Motor neuron (in vitro differentiated cells): ENCODE measurements around the gene GPHN. TPM values are rescaled to one million over a fixed set of nuclear protein-coding genes. Genes with fewer than 3 reads are reported as not detected.
A peak's percentile ranks its signal among the peaks of the same experiment; 100 is the strongest.
"Not testable (repeated sequence)": the region's sequence is repeated elsewhere in the genome, so short reads cannot be mapped to it uniquely, and the experiment has no call there.

ENCODE experiments used
- ATAC-seq, 8 experiments: fragments of 200-7000 bp; cut with Tn5 transposase; replicated peaks in 6 of 8; 2 replicates each; pipeline ENCODE4 v1.8.0; 2021; ENCODE audit warnings: mild to moderate bottlenecking in 8 of 8, moderate library complexity in 8 of 8
- H3K27ac ChIP-seq, 2 donors: fragments of 250-450 bp; sonication (Bioruptor Pico); 2 replicates each; pipeline ENCODE4 v1.9.0; 2021; ENCODE audit warnings: antibody characterized with exemption in 2 of 2, mild to moderate bottlenecking in 2 of 2, moderate library complexity in 1 of 2
- H3K4me1 ChIP-seq, 2 donors: fragments of 250-450 bp; sonication (Bioruptor Pico); replicated peaks in 1 of 2; 2 replicates each; pipeline ENCODE4 v1.6.1; 2021; ENCODE audit warnings: antibody characterized with exemption in 2 of 2, mild to moderate bottlenecking in 2 of 2, moderate library complexity in 1 of 2
- H3K4me3 ChIP-seq, 5 donors: fragments of 250-450 bp; sonication (Bioruptor Pico); 2 replicates each; pipeline ENCODE4 v1.9.0; 2021; ENCODE audit warnings: antibody characterized with exemption in 5 of 5, mild to moderate bottlenecking in 5 of 5, moderate library complexity in 4 of 5
- WGBS, 10 experiments: fragments of 450-650 bp; shearing (Covaris generic); methylation state at CpG; one replicate each; pipeline ENCODE4 v1.0.0; 2022; 5-methylcytosine and 5-hydroxymethylcytosine counted together
- in situ Hi-C, 9 experiments: fragments of 400-800 bp; cut with MboI; loops; one replicate each; pipeline ENCODE4 v1.15.0; 2021; ENCODE audit warnings: low sequenced_read_pairs in 9 of 9, low pct_unique_long_range_greater_than_20kb in 2 of 9; ENCODE audit not compliant: unreplicated experiment in 9 of 9
- total RNA-seq, 8 experiments: library from RNA; unstranded; fragments of 300-600 nt; gene quantifications; 2 replicates each; pipeline versions ENCODE4 v1.2.3 to v1.2.4, GENCODE V29; 2022

Gene GPHN
- total RNA-seq, 8 experiments from 2014 or later: 15.9 to 77.5 (median 55.0) TPM

DNA sequence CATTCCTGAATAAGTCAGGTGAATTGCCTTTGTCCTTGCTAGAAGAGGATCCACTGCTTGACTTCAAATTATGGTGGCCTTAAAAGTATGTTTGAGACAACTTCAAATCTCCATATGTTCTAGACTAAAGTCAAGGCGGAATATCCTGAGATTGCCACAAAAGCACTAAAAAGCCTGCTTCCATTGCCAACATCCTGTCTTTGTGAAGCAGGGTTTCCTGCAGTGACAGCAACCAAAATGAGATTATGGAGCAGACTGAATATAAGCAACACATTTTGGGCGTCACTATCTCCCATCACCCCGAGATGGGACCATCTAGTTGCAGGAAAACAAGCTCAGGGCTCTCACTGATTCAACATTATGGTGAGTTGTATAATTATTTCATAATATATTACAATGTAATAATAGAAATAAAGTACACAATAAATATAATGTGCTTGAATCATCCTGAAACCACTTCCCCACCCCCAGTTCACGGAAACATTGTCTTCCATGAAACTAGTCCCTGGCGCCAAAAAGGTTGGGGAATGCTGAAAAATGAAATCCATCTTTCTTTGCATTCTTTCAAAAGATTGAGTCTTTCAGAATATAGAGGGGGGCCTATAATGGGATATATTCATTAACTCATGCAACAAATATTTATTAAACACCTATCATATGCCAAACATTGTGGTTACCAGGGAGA, 143.7 kb downstream of the GPHN start:
- in situ Hi-C loops: no loop called here
- Histone ChIP-seq H3K4me3 (no peak overlapping the region), H3K4me1 (peaks cover 13 to 26% of the 10 kb centered on the region in 2 donors), H3K27ac (no peak overlapping the region)
- no peak for ATAC-seq
- WGBS, 10 experiments: 60 to 100% (median 100%) methylated on average over 1 to 5 of the region's 5 CpGs; no CpG with 5 or more reads in 1 of the 10 experiments

DNA sequence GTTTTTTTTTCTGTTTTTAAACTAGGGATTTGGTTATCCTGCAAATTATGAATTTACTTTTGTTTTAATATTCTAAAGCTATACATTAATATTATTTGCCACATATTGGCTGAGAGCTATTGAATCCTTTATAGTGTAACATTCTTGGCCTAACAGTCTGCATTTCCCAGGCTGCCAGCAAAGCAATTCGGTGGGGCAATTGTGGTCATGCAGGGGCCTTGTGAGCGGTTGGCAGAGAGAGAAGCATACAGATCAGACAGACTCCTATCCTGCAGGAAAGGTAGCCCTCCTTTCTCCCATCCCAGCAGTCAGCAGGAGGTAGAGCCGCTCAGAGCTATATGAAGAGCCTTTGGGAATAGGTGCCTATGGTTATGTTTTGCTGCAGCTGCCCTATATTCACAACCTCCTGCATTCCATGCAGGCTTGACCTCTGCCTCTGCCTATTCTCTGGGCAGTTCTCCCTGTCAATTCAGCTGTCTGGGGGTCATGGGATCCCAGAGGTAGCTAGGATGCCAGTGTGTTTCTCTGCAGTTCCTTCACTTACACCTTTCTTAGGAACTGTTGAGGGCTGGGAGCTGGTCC, 144.7 kb downstream of the GPHN start:
- Histone ChIP-seq H3K27ac (no peak overlapping the region), H3K4me3 (no peak overlapping the region)

GRCh38 chr14:66657780-66658179, 149.8 kb downstream of the GPHN start:
- in situ Hi-C loops: no loop called here
- WGBS, 10 experiments: 40 to 100% (median 86%) methylated on average over 1 to 3 of the region's 3 CpGs
- ATAC-seq: no peak

More for the DNA sequence above, 144.7 kb downstream of the GPHN start:
- ATAC-seq: peak in 3 of 8 experiments; percentile 15 to 78 (median 53)
- 40 to 90% (median 81%) methylated on average over 2 to 3 of the region's 3 CpGs; no CpG with 5 or more reads in 4 of the 10 experiments for WGBS, 10 experiments
- in situ Hi-C loops: no loop called here
- peaks cover 13 to 26% of the 10 kb centered on the region in 2 donors for H3K4me1 ChIP-seq

GRCh38 chr14:66662374-66662773, 154.4 kb downstream of the GPHN start:
- Histone ChIP-seq H3K27ac (no peak overlapping the region), H3K4me3 (no peak overlapping the region), H3K4me1 (no peaks in the 10 kb centered on the region)
- WGBS, 10 experiments: 60 to 100% (median 85%) methylated on average over 1 to 4 of the region's 4 CpGs
- ATAC-seq: peak in 3 of 8 experiments; percentile 41 to 57 (median 43)
- in situ Hi-C loops: no loop called here

More at GRCh38 chr14:66657780-66658179, 149.8 kb downstream of the GPHN start:
- H3K27ac ChIP-seq: no peak overlapping the region
- no peak overlapping the region for H3K4me3 ChIP-seq
- peaks cover 0 to 3% of the 10 kb centered on the region in 2 donors for H3K4me1 ChIP-seq

DNA sequence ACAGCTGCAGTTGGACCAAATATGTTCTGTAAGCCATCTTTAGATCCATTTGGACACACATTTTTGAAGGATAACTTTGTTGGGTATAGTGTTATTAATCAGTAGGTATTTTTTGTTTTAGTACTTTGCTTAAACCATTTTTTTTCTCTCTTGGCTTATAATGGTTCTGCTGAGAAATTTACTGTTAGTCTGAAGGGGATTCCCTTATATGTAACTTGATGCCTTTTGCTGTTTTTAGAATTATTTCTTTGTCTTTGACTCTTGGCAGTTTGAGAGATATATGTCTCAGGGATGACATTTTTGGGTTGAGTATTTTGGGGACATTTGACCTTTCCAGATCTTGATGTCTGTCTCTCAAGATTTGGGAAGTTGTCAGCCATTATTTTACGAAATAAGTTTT, 169.8 kb downstream of the GPHN start:
- WGBS, 10 experiments: 57 to 100% (median 100%) methylated on average over 1 of the region's 1 CpG; no CpG with 5 or more reads in 1 of the 10 experiments
- in situ Hi-C loops: no loop called here
- ATAC-seq: no peak

GRCh38 chr14:66680216-66680615, 172.3 kb downstream of the GPHN start:
- Histone ChIP-seq H3K4me3 (no peak overlapping the region), H3K4me1 (no peaks in the 10 kb centered on the region), H3K27ac (no peak overlapping the region)
- in situ Hi-C loops: no loop called here
- no peak for ATAC-seq

More for the DNA sequence above, 169.8 kb downstream of the GPHN start:
- H3K27ac ChIP-seq: no peak overlapping the region
- no peaks in the 10 kb centered on the region for H3K4me1 ChIP-seq
- H3K4me3 ChIP-seq: no peak overlapping the region

- in situ Hi-C loops: no loop called here
- H3K4me1 ChIP-seq: no peaks in the 10 kb centered on the region
- no peak for ATAC-seq
- WGBS, 10 experiments: 90 to 100% (median 100%) methylated on average over 1 to 2 of the region's 2 CpGs; no CpG with 5 or more reads in 1 of the 10 experiments
- no peak overlapping the region for H3K4me3 ChIP-seq
- no peak overlapping the region for H3K27ac ChIP-seq
Observed at GRCh38 chr14:66696326-66696725, 188.4 kb downstream of the GPHN start.

DNA sequence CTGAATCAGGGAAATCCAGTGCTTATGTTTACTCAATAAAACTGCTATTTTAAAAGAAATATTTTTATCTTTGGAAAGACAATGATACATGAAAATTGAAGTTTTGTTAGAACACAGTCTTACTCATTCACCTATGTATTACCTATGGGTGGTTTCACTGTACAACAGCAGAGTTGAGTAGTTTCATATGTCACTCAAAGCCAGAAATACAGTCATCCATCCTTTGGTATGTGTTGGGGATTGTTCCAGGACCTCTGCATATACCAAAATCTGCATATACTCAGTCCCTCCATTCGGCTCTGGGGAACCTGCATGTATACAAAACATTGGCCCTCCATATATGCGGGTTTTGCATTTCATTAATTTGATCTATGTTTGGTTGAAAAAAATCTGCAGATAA, 190.6 kb downstream of the GPHN start:
- in situ Hi-C loops: no loop called here
- ATAC-seq: no peak
- H3K27ac ChIP-seq: no peak overlapping the region
- no peaks in the 10 kb centered on the region for H3K4me1 ChIP-seq
- WGBS, 10 experiments: 52 to 100% (median 92%) methylated on average over 1 to 2 of the region's 2 CpGs; no CpG with 5 or more reads in 3 of the 10 experiments
- no peak overlapping the region for H3K4me3 ChIP-seq

GRCh38 chr14:66701813-66702212, 193.9 kb downstream of the GPHN start:
- ATAC-seq: no peak
- Histone ChIP-seq H3K4me1 (no peaks in the 10 kb centered on the region), H3K4me3 (no peak overlapping the region), H3K27ac (no peak overlapping the region)
- 98% methylated on average over 4 of the region's 4 CpGs; no CpG with 5 or more reads in 9 of the 10 experiments for WGBS, 10 experiments
- in situ Hi-C loops: no loop called here

DNA sequence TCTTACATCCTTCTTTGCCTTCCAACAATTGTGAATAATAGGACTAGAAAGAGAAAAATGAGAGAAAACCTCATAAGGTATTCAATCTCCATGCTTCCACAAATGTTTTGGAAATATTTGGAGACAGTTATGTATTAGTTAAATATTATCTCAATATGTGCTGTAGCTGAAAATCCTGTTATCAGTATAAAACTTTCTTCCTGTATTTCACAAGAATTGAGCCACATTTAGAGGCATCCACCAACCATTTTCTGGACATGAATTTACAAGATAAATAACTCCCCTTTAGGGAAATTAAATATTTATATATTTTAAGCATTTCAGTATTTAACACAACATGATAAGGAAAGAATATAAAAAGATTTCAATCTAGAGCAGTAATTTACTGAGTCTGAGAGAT, 200.3 kb downstream of the GPHN start:
- Histone ChIP-seq H3K4me1 (peaks cover 0 to 12% of the 10 kb centered on the region in 2 donors), H3K27ac (no peak overlapping the region), H3K4me3 (no peak overlapping the region)
- no peak for ATAC-seq
- in situ Hi-C loops: no loop called here

DNA sequence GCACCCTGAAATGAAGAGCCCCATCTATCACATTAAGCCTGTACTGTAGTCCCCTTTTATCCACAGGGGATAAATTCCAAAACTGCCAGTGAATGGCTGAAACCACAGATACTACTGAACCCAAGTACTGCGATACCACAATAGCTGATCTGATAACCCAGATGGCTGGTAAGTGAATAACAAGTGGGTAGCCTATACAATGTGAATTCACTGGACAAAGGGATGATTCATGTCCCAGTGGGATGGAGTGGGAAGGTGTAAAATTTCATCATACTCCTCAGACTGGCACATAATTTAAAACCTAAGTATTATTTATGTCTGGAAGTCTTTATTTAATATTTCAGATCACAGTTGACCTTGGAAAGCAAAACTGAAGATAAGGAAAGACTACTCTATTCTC, 201.3 kb downstream of the GPHN start:
- ATAC-seq: peak in 5 of 8 experiments; percentile 73 to 89 (median 84)
- in situ Hi-C loops: no loop called here
- H3K4me1 ChIP-seq: peaks cover 0 to 12% of the 10 kb centered on the region in 2 donors
- H3K27ac ChIP-seq: no peak overlapping the region
- 60 to 100% (median 78%) methylated on average over 1 of the region's 1 CpG; no CpG with 5 or more reads in 6 of the 10 experiments for WGBS, 10 experiments
- no peak overlapping the region for H3K4me3 ChIP-seq

- 63 to 100% (median 89%) methylated on average over 2 to 4 of the region's 4 CpGs; no CpG with 5 or more reads in 2 of the 10 experiments for WGBS, 10 experiments
- ATAC-seq, H3K27ac ChIP-seq, H3K4me3 ChIP-seq, in situ Hi-C loops, H3K4me1 ChIP-seq: not testable (repeated sequence)
Observed at GRCh38 chr14:66714291-66714690, 206.3 kb downstream of the GPHN start.

DNA sequence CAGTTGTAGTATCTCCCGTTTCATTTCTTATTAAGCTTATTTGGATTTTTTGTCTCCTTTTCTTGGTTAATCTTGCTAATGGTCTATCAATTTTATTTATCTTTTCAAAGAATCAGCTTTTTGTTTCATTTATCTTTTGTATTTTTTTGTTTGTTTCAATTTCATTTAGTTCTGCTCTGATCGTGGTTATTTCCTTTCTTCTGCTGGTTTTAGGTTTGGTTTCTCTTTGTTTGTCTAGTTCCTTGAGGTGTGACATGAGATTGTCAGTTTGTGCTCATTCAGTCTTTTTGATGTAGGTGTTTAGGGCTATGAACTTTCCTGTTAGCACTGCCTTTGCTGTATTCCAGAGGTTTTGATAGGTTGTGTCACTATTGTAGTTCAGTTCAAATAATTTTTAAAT, 207.4 kb downstream of the GPHN start:
- H3K4me1 ChIP-seq, in situ Hi-C loops, H3K27ac ChIP-seq, ATAC-seq, H3K4me3 ChIP-seq: not testable (repeated sequence)
- WGBS, 10 experiments: 77 to 100% (median 92%) methylated on average over 1 to 2 of the region's 2 CpGs

GRCh38 chr14:66716227-66716626, 208.3 kb downstream of the GPHN start:
- H3K4me3 ChIP-seq: no peak overlapping the region
- no peak for ATAC-seq
- in situ Hi-C loops: no loop called here
- no peak overlapping the region for H3K27ac ChIP-seq
- no peaks in the 10 kb centered on the region for H3K4me1 ChIP-seq
